Skeletal muscle tissue (tissue), 5 donors: ENCODE measurements around the gene SNX24. TPM values are rescaled to one million over a fixed set of nuclear protein-coding genes. Genes with fewer than 3 reads are reported as not detected.

Source experiments
- H3K27ac ChIP-seq: one replicate; pipeline ENCODE4 v1.7.0; 2013; ENCODE audit warnings: mild to moderate bottlenecking, low read depth, low read length, inconsistent platforms
- H3K27me3 ChIP-seq, 3 donors: one replicate each; pipeline ENCODE4 v1.7.0; 2013; ENCODE audit warnings: low read length in 3 of 3; ENCODE audit not compliant: control insufficient read depth in 3 of 3, insufficient read depth in 3 of 3
- H3K36me3 ChIP-seq, 3 donors: one replicate each; pipeline ENCODE4 v1.7.0; 2013; ENCODE audit warnings: low read length in 3 of 3; ENCODE audit not compliant: control insufficient read depth in 3 of 3, insufficient read depth in 3 of 3
- H3K4me1 ChIP-seq, 3 donors: one replicate each; pipeline ENCODE4 v1.7.0; 2013; ENCODE audit warnings: low read length in 3 of 3, mild to moderate bottlenecking in 3 of 3; ENCODE audit not compliant: control insufficient read depth in 3 of 3, insufficient read depth in 3 of 3
- H3K4me3 ChIP-seq, 3 donors: one replicate each; pipeline ENCODE4 v1.7.0; 2013; ENCODE audit warnings: low read length in 3 of 3
- H3K9ac ChIP-seq, 3 donors: one replicate each; pipeline ENCODE4 v1.7.0; 2013; ENCODE audit warnings: low read length in 3 of 3, mild to moderate bottlenecking in 3 of 3, moderate library complexity in 2 of 3, low read depth in 1 of 3
- H3K9me3 ChIP-seq, 3 donors: one replicate each; pipeline ENCODE4 v1.7.0; 2013; ENCODE audit warnings: low read length in 3 of 3; ENCODE audit not compliant: control insufficient read depth in 3 of 3
- small RNA-seq: library from RNA; depleted of rRNA; stranded (forward); fragments of <200 nt; gene quantifications from one replicate; pipeline ENCODE3, GENCODE V24; 2014
- total RNA-seq: library from RNA; depleted of rRNA; stranded (reverse); fragments of >200 nt; gene quantifications from one replicate; pipeline ENCODE4 v1.2.3, GENCODE V29; 2014
- donor health status: Osteomylitis.

The SNX24 gene
- total RNA-seq, 1 donor from 2014 or later = 11.5 TPM

DNA sequence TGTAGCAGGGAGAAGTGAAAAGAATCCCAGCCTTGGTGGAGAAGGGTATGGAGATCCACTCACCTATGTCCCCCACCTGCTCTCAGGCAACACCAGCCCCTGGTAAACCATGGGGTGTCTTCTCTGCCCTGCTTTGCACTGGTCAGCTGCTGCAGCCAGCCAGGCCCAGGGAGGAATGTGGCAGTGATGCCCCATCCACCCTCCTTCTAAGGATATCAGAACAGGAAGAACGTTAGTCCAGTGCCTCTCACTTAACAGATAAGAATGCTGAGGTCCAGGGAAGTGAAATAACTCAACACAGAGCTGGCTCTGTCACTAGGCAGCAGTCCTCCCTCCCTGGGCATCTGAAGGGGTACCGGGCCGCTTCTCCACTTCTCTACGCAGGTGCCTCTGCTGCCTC is 200.8 kb downstream of the SNX24 start:
- Histone ChIP-seq H3K27me3 (no peaks in the 10 kb centered on the region), H3K4me1 (no peaks in the 10 kb centered on the region), H3K9me3 (no peaks in the 10 kb centered on the region), H3K27ac (no peak overlapping the region), H3K9ac (no peak overlapping the region), H3K36me3 (no peaks in the 10 kb centered on the region), H3K4me3 (no peak overlapping the region)

DNA sequence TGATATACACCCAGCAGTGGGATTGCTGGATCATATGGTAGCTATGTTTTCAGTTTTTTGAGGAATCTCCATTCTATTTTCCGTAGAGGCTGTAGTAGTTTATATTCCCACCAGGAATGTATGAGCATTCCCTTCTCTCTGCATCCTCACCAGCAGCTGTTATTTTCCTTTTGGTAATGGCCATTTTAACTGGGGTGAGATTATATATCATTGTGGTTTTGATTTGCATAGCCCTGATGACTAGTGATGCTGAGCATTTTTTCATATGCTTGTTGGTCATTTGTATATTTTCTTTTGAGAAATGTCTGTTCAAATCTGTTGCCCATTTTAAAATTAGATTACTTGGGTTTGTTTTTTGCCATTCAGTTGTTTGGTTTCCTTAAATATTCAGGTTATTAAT is 202.3 kb downstream of the SNX24 start:
- no peak overlapping the region for H3K27ac ChIP-seq
- H3K9ac ChIP-seq = no peak overlapping the region
- H3K36me3 ChIP-seq = no peaks in the 10 kb centered on the region
- H3K4me3 ChIP-seq = no peak overlapping the region
- no peaks in the 10 kb centered on the region for H3K27me3 ChIP-seq
- no peaks in the 10 kb centered on the region for H3K9me3 ChIP-seq
- H3K4me1 ChIP-seq = no peaks in the 10 kb centered on the region

DNA sequence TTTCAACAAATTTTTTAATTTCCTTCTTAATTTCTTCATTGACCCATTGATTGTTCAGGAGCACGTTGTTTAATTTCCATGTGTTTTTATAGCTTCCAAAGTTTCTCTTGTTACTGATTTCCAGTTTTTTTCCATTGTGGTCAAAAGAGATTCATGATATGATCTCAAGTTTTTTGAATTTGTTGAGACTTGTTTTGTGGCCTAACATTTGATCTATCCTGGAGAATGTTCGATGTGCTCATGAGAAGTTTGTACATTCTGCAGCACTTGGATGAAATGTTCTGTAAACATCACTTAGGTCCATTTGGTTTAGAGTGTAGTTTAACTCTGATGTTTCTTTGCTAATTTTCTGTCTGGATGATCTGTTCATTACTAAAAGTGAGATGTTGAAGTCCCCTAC is 205.8 kb downstream of the SNX24 start:
- Histone ChIP-seq H3K36me3 (no peaks in the 10 kb centered on the region), H3K27ac (no peak overlapping the region), H3K4me3 (no peak overlapping the region), H3K9ac (no peak overlapping the region), H3K27me3 (no peaks in the 10 kb centered on the region), H3K9me3 (no peaks in the 10 kb centered on the region), H3K4me1 (no peaks in the 10 kb centered on the region)

Small RNA genes within 50 kb of the gene (small RNA-seq; reads per million reads assigned to genes)
- not detected for gene RN7SL689P

Other genes with a start within 250 kb of the SNX24 start
- 37.6 TPM for gene SNX2, start 70.5 kb upstream of the SNX24 start, total RNA-seq
- gene PPIC, start 191.1 kb downstream of the SNX24 start, total RNA-seq = 13.6 TPM
- gene PRDM6, start 243.6 kb downstream of the SNX24 start, total RNA-seq = 0.52 TPM